Measurements from ENCODE around the gene RXFP4.
"Not testable (repeated sequence)": the region's sequence is repeated elsewhere in the genome, so short reads cannot be mapped to it uniquely, and the experiment has no call there.

RXFP4 gene

DNA sequence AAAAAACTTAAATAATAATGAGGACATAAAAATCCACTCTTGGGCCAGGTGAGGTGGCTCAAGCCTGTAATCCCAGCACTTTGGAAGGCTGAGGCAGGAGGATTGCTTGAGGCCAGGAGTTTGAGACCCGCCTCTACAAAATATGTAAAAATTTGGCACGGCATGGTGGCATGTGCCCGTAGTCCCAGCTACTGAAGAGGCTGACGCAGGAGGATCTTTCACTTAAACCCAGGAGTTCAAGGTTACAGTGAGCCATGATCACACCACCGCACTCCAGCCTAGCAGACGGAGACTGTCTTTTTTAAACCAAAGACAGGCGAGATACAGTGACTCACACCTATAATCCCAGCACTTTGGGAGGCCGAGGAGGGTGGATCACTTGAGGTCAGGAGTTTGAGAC is 45.0 kb upstream of the RXFP4 start:
- H4K91ac ChIP-seq (ENCODE audit: low read depth, low read length, poor library complexity); H2BK12ac ChIP-seq (ENCODE audit: low read length); H3K18ac ChIP-seq (ENCODE audit: low read length); H3K4me2 ChIP-seq (ENCODE audit: insufficient read depth, low read length, poor library complexity, severe bottlenecking); DNase-seq (ENCODE audit: low spot score); H2BK5ac ChIP-seq (ENCODE audit: low read length); H3K27me3 ChIP-seq (ENCODE audit: control insufficient read depth in 3 of 3, insufficient read depth in 3 of 3, low read depth in 1 of 3, low read length in 3 of 3); H3K9ac ChIP-seq (ENCODE audit: low read depth, low read length, poor library complexity); H2AFZ ChIP-seq (ENCODE audit: low read length); H3K4me1 ChIP-seq (ENCODE audit: control insufficient read depth in 2 of 2, insufficient read depth in 1 of 2, low read depth in 1 of 2, low read length in 2 of 2); H2AK5ac ChIP-seq (ENCODE audit: low read depth, low read length); H3K4ac ChIP-seq (ENCODE audit: low read length); H3K14ac ChIP-seq (ENCODE audit: low read length); H4K8ac ChIP-seq (ENCODE audit: low read depth, low read length); H2BK120ac ChIP-seq (ENCODE audit: low read depth, low read length); H3K9me3 ChIP-seq (replicated peaks in 1 of 2; ENCODE audit: control insufficient read depth in 2 of 2, insufficient read depth in 1 of 2, low read depth in 1 of 2, low read length in 2 of 2); H2BK15ac ChIP-seq (ENCODE audit: low read length); H3K4me3 ChIP-seq (ENCODE audit: low read length in 2 of 2); H3K23ac ChIP-seq (ENCODE audit: low read depth, low read length, poor library complexity); H3K79me1 ChIP-seq (ENCODE audit: low read depth, low read length); H3K27ac ChIP-seq (replicated peaks; ENCODE audit: low read length): not testable (repeated sequence)
- peaks cover 15 to 56% of the 10 kb centered on the region in 2 donors for H3K36me3 ChIP-seq (replicated peaks in 1 of 2; ENCODE audit: control insufficient read depth in 2 of 2, insufficient read depth in 2 of 2, low read length in 2 of 2)
- no CpG with 5 or more reads among the region's 8 CpGs for WGBS, 2 donors (ENCODE audit: extremely low coverage in 2 of 2, insufficient read length in 2 of 2, insufficient replicate concordance in 1 of 2)

- no peak overlapping the region for H2BK15ac ChIP-seq (ENCODE audit: low read length)
- H3K4ac ChIP-seq (ENCODE audit: low read length): no peak overlapping the region
- no peak overlapping the region for H3K4me2 ChIP-seq (ENCODE audit: insufficient read depth, low read length, poor library complexity, severe bottlenecking)
- H3K9me3 ChIP-seq (replicated peaks in 1 of 2; ENCODE audit: control insufficient read depth in 2 of 2, insufficient read depth in 1 of 2, low read depth in 1 of 2, low read length in 2 of 2): peaks cover 0 to 1% of the 10 kb centered on the region in 2 donors
- peaks cover 17 to 66% of the 10 kb centered on the region in 2 donors for H3K36me3 ChIP-seq (replicated peaks in 1 of 2; ENCODE audit: control insufficient read depth in 2 of 2, insufficient read depth in 2 of 2, low read length in 2 of 2)
- H3K14ac ChIP-seq (ENCODE audit: low read length): no peak overlapping the region
- no peak for DNase-seq (ENCODE audit: low spot score)
- no peak overlapping the region for H4K8ac ChIP-seq (ENCODE audit: low read depth, low read length)
- no peak overlapping the region for H2BK12ac ChIP-seq (ENCODE audit: low read length)
- no peak overlapping the region for H3K9ac ChIP-seq (ENCODE audit: low read depth, low read length, poor library complexity)
- no peak overlapping the region for H3K27ac ChIP-seq (replicated peaks; ENCODE audit: low read length)
- no peak overlapping the region for H2AK5ac ChIP-seq (ENCODE audit: low read depth, low read length)
- H2BK5ac ChIP-seq (ENCODE audit: low read length): no peak overlapping the region
- H3K4me3 ChIP-seq (ENCODE audit: low read length in 2 of 2): no peak overlapping the region
- no peak overlapping the region for H2AFZ ChIP-seq (ENCODE audit: low read length)
- no peak overlapping the region for H2BK120ac ChIP-seq (ENCODE audit: low read depth, low read length)
- no peaks in the 10 kb centered on the region for H3K27me3 ChIP-seq (ENCODE audit: control insufficient read depth in 3 of 3, insufficient read depth in 3 of 3, low read depth in 1 of 3, low read length in 3 of 3)
- peaks cover 0 to 9% of the 10 kb centered on the region in 2 donors for H3K4me1 ChIP-seq (ENCODE audit: control insufficient read depth in 2 of 2, insufficient read depth in 1 of 2, low read depth in 1 of 2, low read length in 2 of 2)
- no peak overlapping the region for H4K91ac ChIP-seq (ENCODE audit: low read depth, low read length, poor library complexity)
- H3K79me1 ChIP-seq (ENCODE audit: low read depth, low read length): no peaks in the 10 kb centered on the region
- no peak overlapping the region for H3K23ac ChIP-seq (ENCODE audit: low read depth, low read length, poor library complexity)
- WGBS, 2 donors (ENCODE audit: extremely low coverage in 2 of 2, insufficient read length in 2 of 2, insufficient replicate concordance in 1 of 2): no CpG with 5 or more reads among the region's 1 CpG
- no peak overlapping the region for H3K18ac ChIP-seq (ENCODE audit: low read length)
These were observed 43.7 kb upstream of the RXFP4 start for GRCh38 chr1:155897746-155898145.

- no peak overlapping the region for H3K14ac ChIP-seq (ENCODE audit: low read length)
- H3K4me3 ChIP-seq (ENCODE audit: low read length in 2 of 2): no peak overlapping the region
- no peak overlapping the region for H2AK5ac ChIP-seq (ENCODE audit: low read depth, low read length)
- H4K91ac ChIP-seq (ENCODE audit: low read depth, low read length, poor library complexity): no peak overlapping the region
- no peaks in the 10 kb centered on the region for H3K4me1 ChIP-seq (ENCODE audit: control insufficient read depth in 2 of 2, insufficient read depth in 1 of 2, low read depth in 1 of 2, low read length in 2 of 2)
- peaks cover 0 to 1% of the 10 kb centered on the region in 2 donors for H3K9me3 ChIP-seq (replicated peaks in 1 of 2; ENCODE audit: control insufficient read depth in 2 of 2, insufficient read depth in 1 of 2, low read depth in 1 of 2, low read length in 2 of 2)
- H4K8ac ChIP-seq (ENCODE audit: low read depth, low read length): no peak overlapping the region
- H3K18ac ChIP-seq (ENCODE audit: low read length): no peak overlapping the region
- no peak overlapping the region for H2BK120ac ChIP-seq (ENCODE audit: low read depth, low read length)
- H3K79me1 ChIP-seq (ENCODE audit: low read depth, low read length): no peaks in the 10 kb centered on the region
- no peak overlapping the region for H3K9ac ChIP-seq (ENCODE audit: low read depth, low read length, poor library complexity)
- H3K27ac ChIP-seq (replicated peaks; ENCODE audit: low read length): no peak overlapping the region
- no peak overlapping the region for H3K4ac ChIP-seq (ENCODE audit: low read length)
- peaks cover 21 to 74% of the 10 kb centered on the region in 2 donors for H3K36me3 ChIP-seq (replicated peaks in 1 of 2; ENCODE audit: control insufficient read depth in 2 of 2, insufficient read depth in 2 of 2, low read length in 2 of 2)
- no peak for DNase-seq (ENCODE audit: low spot score)
- no peaks in the 10 kb centered on the region for H3K27me3 ChIP-seq (ENCODE audit: control insufficient read depth in 3 of 3, insufficient read depth in 3 of 3, low read depth in 1 of 3, low read length in 3 of 3)
- no peak overlapping the region for H2BK5ac ChIP-seq (ENCODE audit: low read length)
- H3K23ac ChIP-seq (ENCODE audit: low read depth, low read length, poor library complexity): no peak overlapping the region
- no peak overlapping the region for H2AFZ ChIP-seq (ENCODE audit: low read length)
- H2BK15ac ChIP-seq (ENCODE audit: low read length): no peak overlapping the region
- no peak overlapping the region for H3K4me2 ChIP-seq (ENCODE audit: insufficient read depth, low read length, poor library complexity, severe bottlenecking)
- WGBS, 2 donors (ENCODE audit: extremely low coverage in 2 of 2, insufficient read length in 2 of 2, insufficient replicate concordance in 1 of 2): no CpG with 5 or more reads among the region's 2 CpGs
- no peak overlapping the region for H2BK12ac ChIP-seq (ENCODE audit: low read length)
These were observed 42.5 kb upstream of the RXFP4 start for GRCh38 chr1:155898888-155899287.

- Histone ChIP-seq H3K4me1 (ENCODE audit: control insufficient read depth in 2 of 2, insufficient read depth in 1 of 2, low read depth in 1 of 2, low read length in 2 of 2) (no peaks in the 10 kb centered on the region), H3K23ac (ENCODE audit: low read depth, low read length, poor library complexity) (no peak overlapping the region), H3K18ac (ENCODE audit: low read length) (no peak overlapping the region), H2BK5ac (ENCODE audit: low read length) (no peak overlapping the region), H2BK12ac (ENCODE audit: low read length) (no peak overlapping the region), H3K27ac (replicated peaks; ENCODE audit: low read length) (no peak overlapping the region), H3K4me2 (ENCODE audit: insufficient read depth, low read length, poor library complexity, severe bottlenecking) (no peak overlapping the region), H3K9me3 (replicated peaks in 1 of 2; ENCODE audit: control insufficient read depth in 2 of 2, insufficient read depth in 1 of 2, low read depth in 1 of 2, low read length in 2 of 2) (peaks cover 0 to 1% of the 10 kb centered on the region in 2 donors), H3K4ac (ENCODE audit: low read length) (no peak overlapping the region), H4K8ac (ENCODE audit: low read depth, low read length) (no peak overlapping the region), H4K91ac (ENCODE audit: low read depth, low read length, poor library complexity) (no peak overlapping the region), H3K9ac (ENCODE audit: low read depth, low read length, poor library complexity) (no peak overlapping the region), H3K27me3 (ENCODE audit: control insufficient read depth in 3 of 3, insufficient read depth in 3 of 3, low read depth in 1 of 3, low read length in 3 of 3) (no peaks in the 10 kb centered on the region), H2BK120ac (ENCODE audit: low read depth, low read length) (no peak overlapping the region), H2AK5ac (ENCODE audit: low read depth, low read length) (no peak overlapping the region), H3K36me3 (replicated peaks in 1 of 2; ENCODE audit: control insufficient read depth in 2 of 2, insufficient read depth in 2 of 2, low read length in 2 of 2) (peaks cover 28 to 82% of the 10 kb centered on the region in 2 donors), H2AFZ (ENCODE audit: low read length) (no peak overlapping the region), H3K14ac (ENCODE audit: low read length) (no peak overlapping the region), H3K4me3 (ENCODE audit: low read length in 2 of 2) (no peak overlapping the region), H3K79me1 (ENCODE audit: low read depth, low read length) (no peaks in the 10 kb centered on the region), H2BK15ac (ENCODE audit: low read length) (no peak overlapping the region)
- no CpG with 5 or more reads among the region's 2 CpGs for WGBS, 2 donors (ENCODE audit: extremely low coverage in 2 of 2, insufficient read length in 2 of 2, insufficient replicate concordance in 1 of 2)
- no peak for DNase-seq (ENCODE audit: low spot score)
These were observed 41.8 kb upstream of the RXFP4 start for GRCh38 chr1:155899683-155900082.

Measured in neuronal stem cell (in vitro differentiated cells).